Activated CD4-positive, alpha-beta T cell treated with anti-CD3 and anti-CD28 coated beads, Interleukin-2, amount 50 U/mL, for 16 hours (primary cell): ENCODE results near the gene FASTKD2.

Experiments used
- DNase-seq: peaks from one replicate; pipeline ENCODE4 v3.0.0-alpha.2; 2020

FASTKD2 gene

DNA sequence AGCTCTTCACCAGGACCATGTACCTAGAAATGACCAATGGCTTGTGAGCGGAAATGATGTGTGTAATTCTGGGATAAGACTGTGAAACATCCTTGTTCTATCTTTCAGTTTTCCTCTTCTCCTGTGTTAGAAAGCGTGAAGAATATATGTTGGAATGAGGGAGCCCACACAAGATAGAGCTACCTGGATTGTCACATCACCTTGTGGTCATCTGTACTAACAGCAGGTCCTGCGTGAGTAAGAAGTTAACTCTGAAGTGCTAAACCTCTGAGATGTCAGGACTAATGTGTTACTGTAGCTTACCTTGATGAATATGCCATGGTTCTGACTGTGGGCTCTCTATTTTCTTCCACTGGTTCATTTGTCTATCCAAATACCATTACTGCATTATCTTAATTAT lies 75.6 kb downstream of the FASTKD2 start:
- no peak for DNase-seq
